Adrenal gland (tissue), 5 donors: ENCODE measurements around the gene FXR2.

ENCODE experiments used
- CTCF ChIP-seq, 6 experiments: fragments of 450-650 bp in 4 of 6; fragments of 200-600 bp in 2 of 6; sonication (generic) in 1 of 6; IDR thresholded peaks; 1 replicate in 5 of 6; 2 replicates in 1 of 6; pipeline versions ENCODE4 v1.5.1 to v1.8.0; 2016 to 2021; ENCODE audit warnings: antibody characterized with exemption in 6 of 6, mild to moderate bottlenecking in 2 of 6, moderate library complexity in 1 of 6
- POLR2A ChIP-seq, 2 donors: fragments of 450-650 bp; IDR thresholded peaks; one replicate each; pipeline ENCODE4 v1.6.1; 2017; ENCODE audit warnings: antibody characterized with exemption in 2 of 2, mild to moderate bottlenecking in 2 of 2, moderate library complexity in 1 of 2
- donor health status: DM: no; HTN: no; CAD: no.

GRCh38 chr17:7634384-7634783 is 19.7 kb upstream of the FXR2 start:
- TF ChIP-seq CTCF (IDR thresholded peaks at IDR 0.05) = peak; percentile 19 to 87 (median 68)
- no peak for TF ChIP-seq POLR2A (IDR thresholded peaks at IDR 0.05)
